Panc1 (cell line): ENCODE data around the gene ICAM2.

Source experiments
- POLR2AphosphoS5 ChIP-seq: IDR thresholded peaks from 2 replicates; pipeline ENCODE4 v1.6.1; 2012; ENCODE audit warnings: mild to moderate bottlenecking, low read depth, low read length, moderate library complexity
- TCF7L2 ChIP-seq: IDR thresholded peaks from 2 replicates; pipeline ENCODE4 v1.6.1; 2011; ENCODE audit warnings: mild to moderate bottlenecking, low read depth, low read length, inconsistent platforms
- TF ChIP-seq, protein P1 (sequence below): fragments of 450-650 bp; IDR thresholded peaks from 2 replicates; pipeline ENCODE4 v1.5.1; 2017; ENCODE audit warnings: mild to moderate bottlenecking

GRCh38 chr17:63983320-63983719 is 37.1 kb downstream of the ICAM2 start:
- TF ChIP-seq POLR2AphosphoS5 (no peak), TCF7L2 (no peak)
- TF ChIP-seq, protein P1, sequence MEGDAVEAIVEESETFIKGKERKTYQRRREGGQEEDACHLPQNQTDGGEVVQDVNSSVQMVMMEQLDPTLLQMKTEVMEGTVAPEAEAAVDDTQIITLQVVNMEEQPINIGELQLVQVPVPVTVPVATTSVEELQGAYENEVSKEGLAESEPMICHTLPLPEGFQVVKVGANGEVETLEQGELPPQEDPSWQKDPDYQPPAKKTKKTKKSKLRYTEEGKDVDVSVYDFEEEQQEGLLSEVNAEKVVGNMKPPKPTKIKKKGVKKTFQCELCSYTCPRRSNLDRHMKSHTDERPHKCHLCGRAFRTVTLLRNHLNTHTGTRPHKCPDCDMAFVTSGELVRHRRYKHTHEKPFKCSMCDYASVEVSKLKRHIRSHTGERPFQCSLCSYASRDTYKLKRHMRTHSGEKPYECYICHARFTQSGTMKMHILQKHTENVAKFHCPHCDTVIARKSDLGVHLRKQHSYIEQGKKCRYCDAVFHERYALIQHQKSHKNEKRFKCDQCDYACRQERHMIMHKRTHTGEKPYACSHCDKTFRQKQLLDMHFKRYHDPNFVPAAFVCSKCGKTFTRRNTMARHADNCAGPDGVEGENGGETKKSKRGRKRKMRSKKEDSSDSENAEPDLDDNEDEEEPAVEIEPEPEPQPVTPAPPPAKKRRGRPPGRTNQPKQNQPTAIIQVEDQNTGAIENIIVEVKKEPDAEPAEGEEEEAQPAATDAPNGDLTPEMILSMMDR = no peak
